Activated gamma-delta T cell treated with anti-CD3 and anti-CD28 coated beads, Interleukin-2, amount 50 U/mL, for 16 hours (primary cell): ENCODE data around the gene TASP1.
"Not testable (repeated sequence)": the region's sequence is repeated elsewhere in the genome, so short reads cannot be mapped to it uniquely, and the experiment has no call there.

Source experiments
- DNase-seq: peaks from one replicate; pipeline ENCODE4 v3.0.0-alpha.2; 2020; ENCODE audit warnings: low read depth

Gene TASP1

DNA sequence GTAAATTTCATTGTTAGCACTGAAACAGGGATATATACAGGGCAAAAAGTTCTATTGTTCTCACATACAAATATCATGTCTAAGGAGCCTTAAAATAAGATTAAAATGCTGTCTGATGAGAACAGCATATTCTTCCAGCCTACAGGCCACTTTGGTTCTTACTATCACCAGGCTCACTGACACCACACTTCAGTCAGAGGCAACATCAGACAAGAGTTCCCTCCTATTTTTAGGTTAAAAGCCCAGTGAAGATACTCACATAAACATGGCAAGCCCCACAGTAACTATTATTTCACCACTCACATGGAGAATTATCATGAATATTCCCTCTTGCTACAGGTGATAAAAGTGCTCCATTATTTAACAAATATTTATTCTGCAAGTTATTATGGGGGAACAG, 241.9 kb downstream of the TASP1 start:
- no peak for DNase-seq

- DNase-seq: no peak
These were observed 242.7 kb downstream of the TASP1 start for GRCh38 chr20:13396022-13396421.

GRCh38 chr20:13395232-13395631, 243.5 kb downstream of the TASP1 start:
- no peak for DNase-seq

GRCh38 chr20:13392391-13392790, 246.3 kb downstream of the TASP1 start:
- DNase-seq: no peak

GRCh38 chr20:13389115-13389514, 249.6 kb downstream of the TASP1 start:
- no peak for DNase-seq

DNA sequence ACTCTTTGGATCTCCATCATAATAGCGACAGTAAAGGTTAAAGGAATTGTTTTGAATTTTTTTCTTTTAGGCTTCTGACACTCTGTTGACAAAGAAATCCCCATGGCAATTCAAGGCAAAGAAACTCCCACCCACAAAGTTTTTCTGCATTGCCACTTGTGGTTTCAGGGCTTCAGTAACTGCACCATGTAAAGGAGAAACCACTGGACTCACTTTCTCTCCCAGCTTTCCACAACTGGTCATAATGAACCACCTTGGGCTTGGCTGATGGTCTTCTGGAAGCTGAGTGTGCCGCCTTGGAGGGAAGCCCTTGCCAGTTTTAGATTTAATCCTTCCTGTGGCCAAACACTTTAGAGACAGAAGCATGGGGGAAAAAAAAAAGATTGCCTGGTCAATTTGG, 254.6 kb downstream of the TASP1 start:
- DNase-seq: no peak

- no peak for DNase-seq
These were observed 255.9 kb downstream of the TASP1 start for GRCh38 chr20:13382786-13383185.

DNA sequence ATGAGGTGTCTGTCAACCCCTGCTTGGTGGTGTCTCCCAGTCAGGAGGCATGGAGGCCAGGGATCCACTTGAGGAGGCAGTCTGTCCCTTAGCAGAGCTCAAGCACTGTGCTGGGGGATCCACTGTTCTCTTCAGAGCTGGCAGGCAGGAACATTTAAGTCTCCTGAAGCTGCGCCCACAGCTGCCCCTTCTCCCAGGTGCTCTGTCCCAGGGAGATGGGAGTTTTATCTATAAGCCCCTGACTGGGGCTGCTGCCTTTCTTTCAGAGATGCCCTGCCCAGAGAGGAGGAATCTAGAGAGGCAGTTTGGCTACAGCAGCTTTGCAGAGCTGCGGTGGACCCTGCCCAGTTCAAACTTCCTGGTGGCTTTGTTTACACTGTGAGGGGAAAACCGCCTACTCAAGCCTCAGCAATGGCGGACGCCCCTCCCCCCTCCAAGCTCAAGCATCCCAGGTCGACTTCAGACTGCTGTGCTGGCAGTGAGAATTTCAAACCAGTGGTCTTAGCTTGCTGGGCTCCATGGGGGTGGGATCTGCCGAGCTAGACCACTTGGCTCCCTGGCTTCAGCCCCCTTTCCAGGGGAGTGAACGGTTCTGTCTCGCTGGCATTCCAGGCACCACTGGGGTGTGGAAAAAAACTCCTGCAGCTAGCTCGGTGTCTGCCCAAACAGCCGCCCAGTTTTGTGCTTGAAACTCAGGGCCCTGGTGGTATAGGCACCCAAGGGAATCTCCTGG, 258.1 kb downstream of the TASP1 start:
- DNase-seq: not testable (repeated sequence)

DNA sequence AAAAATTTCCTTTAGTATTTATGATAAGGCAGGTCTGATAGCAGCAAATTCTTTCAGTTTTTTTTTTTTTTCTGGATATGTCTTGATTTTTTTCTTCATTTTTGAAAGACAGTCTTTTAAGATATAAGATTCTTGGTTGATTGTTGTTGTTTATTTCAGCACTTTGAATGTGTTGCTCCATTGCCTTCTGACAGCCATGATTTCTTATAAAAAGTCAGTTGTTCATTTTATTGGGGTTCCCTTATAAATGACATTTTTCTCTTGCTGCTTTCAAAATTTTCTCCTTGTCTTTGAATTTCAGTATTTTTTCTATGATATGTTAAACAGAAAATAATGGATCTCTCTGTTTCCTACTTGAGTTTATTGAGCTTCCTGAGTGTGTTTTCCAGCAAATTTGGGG, 265.3 kb downstream of the TASP1 start:
- DNase-seq: no peak

GRCh38 chr20:13364278-13365170, 274.2 kb downstream of the TASP1 start:
- DNase-seq: no peak

GRCh38 chr20:13363473-13363872, 275.3 kb downstream of the TASP1 start:
- no peak for DNase-seq

- not testable (repeated sequence) for DNase-seq
These were observed 276.6 kb downstream of the TASP1 start for GRCh38 chr20:13362165-13362564.

- not testable (repeated sequence) for DNase-seq
These were observed 279.8 kb downstream of the TASP1 start for GRCh38 chr20:13358936-13359335.

DNA sequence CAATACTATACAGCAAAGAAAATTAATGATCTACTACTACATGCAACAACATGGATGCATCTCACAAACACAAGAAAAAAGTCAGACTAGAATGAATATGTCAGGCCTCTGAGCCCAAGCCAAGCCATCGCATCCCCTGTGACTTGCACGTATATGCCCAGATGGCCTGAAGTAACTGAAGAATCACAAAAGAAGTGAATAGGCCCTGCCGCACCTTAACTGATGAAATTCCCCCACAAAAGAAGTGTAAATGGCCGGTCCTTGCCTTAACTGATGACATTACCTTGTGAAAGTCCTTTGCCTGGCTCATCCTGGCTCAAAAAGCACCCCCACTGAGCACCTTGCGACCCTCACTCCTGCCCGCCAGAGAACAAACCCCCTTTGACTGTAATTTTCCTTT, 280.9 kb downstream of the TASP1 start:
- DNase-seq: not testable (repeated sequence)

DNA sequence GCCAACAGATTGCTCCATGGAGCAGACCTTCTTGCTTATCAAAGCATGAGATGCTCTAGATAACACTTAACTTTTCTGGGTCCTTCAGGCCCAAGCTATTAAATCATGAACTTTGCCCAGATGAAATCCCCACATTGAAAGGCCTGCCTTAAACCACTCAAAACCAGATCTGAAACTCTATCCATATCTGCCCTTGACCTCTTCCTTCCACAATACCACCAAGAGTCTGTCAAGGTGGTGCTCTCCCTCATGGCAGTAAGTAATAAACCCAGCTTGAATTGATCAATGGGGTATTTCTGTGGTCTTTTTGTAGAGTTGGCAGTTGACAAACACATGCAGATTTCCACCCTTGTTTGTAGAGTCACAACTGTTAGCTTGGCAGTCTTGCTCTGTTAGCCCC, 282.1 kb downstream of the TASP1 start:
- DNase-seq: no peak

GRCh38 chr20:13355941-13356486, 282.7 kb downstream of the TASP1 start:
- DNase-seq: no peak

DNA sequence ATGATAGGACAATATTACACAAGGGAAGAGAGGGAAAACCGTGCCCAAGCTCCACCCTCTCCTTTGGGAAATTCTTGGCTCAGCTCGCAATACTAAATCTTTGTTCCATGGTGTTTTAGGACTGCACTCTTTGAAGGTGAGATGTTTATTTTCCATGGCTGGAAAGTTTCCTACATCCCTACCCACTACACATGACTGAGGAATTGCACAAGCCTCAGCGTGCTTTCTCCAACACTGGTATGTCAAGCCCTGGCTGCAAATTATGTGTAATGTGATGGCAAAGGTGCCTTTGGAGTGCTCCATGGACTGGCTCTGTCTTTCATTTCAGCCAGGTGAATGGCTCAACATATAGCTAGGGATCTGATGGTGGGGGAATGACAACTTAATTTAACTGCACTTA, 283.3 kb downstream of the TASP1 start:
- no peak for DNase-seq

- DNase-seq: no peak
These were observed 285.3 kb downstream of the TASP1 start for GRCh38 chr20:13353261-13353945.

- no peak for DNase-seq
These were observed 289.5 kb downstream of the TASP1 start for GRCh38 chr20:13349235-13349604.

- no peak for DNase-seq
These were observed 290.2 kb downstream of the TASP1 start for GRCh38 chr20:13348311-13349234.

DNA sequence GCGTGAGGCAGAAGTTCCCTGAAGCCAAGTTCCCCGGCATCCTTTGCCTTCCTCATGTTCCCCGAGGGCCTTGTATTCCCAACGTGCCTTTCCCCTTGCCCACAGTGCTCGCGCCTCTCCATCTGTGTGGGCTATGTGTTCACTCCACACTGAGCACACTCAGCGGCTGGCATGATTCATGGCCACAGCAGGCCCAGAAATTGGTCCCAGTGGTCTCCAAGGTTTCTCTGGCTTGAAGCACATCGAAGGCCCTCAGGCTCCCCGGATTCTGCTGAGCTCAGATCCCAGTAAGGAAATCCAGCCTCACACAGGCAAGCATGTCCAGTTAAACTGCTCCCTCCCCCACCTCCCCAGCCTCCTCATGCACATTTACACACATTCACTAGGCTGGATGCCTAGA, 294.1 kb downstream of the TASP1 start:
- DNase-seq: no peak
